Vagina (tissue), 2 donors: Measurements from ENCODE around the gene PRLH.

ENCODE experiments used
- POLR2AphosphoS5 ChIP-seq, 2 donors: sonication (generic); formaldehyde crosslinking; IDR thresholded peaks; one replicate each; pipeline ENCODE4 v1.9.0; 2017; ENCODE audit warnings: antibody characterized with exemption in 2 of 2, mild to moderate bottlenecking in 2 of 2, low read depth in 1 of 2; ENCODE audit not compliant: insufficient read depth in 1 of 2
- TF ChIP-seq, protein P1 (sequence below), 3 experiments: fragments of 450-650 bp in 2 of 3; fragments of 200-600 bp in 1 of 3; sonication (generic) in 1 of 3; IDR thresholded peaks; one replicate each; pipeline ENCODE4 v1.5.1; 2017 to 2019; ENCODE audit warnings: antibody characterized with exemption in 3 of 3, mild to moderate bottlenecking in 2 of 3, moderate library complexity in 2 of 3

DNA sequence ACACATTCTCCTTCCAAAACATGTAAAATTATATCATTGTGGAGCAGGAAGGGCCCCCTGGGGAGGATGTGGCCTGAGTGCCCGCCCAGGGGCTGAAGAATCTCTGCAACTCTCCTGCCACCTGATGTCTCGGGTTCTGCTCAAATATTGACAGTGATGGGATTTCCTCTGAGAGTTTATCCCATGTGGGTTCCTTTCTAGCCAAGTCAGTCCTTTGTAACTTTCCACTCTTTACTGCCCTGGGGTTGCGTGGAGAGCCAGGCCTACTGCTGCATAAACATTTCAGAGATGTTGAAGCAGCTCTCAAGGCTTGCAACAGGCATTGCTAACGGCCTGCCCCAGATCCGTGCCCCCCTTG, 28.1 kb downstream of the PRLH start:
- no peak for TF ChIP-seq POLR2AphosphoS5 (IDR thresholded peaks at IDR 0.05; ENCODE audit: insufficient read depth in 1 of 2, low read depth in 1 of 2)
- TF ChIP-seq, protein P1, sequence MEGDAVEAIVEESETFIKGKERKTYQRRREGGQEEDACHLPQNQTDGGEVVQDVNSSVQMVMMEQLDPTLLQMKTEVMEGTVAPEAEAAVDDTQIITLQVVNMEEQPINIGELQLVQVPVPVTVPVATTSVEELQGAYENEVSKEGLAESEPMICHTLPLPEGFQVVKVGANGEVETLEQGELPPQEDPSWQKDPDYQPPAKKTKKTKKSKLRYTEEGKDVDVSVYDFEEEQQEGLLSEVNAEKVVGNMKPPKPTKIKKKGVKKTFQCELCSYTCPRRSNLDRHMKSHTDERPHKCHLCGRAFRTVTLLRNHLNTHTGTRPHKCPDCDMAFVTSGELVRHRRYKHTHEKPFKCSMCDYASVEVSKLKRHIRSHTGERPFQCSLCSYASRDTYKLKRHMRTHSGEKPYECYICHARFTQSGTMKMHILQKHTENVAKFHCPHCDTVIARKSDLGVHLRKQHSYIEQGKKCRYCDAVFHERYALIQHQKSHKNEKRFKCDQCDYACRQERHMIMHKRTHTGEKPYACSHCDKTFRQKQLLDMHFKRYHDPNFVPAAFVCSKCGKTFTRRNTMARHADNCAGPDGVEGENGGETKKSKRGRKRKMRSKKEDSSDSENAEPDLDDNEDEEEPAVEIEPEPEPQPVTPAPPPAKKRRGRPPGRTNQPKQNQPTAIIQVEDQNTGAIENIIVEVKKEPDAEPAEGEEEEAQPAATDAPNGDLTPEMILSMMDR (IDR thresholded peaks at IDR 0.05), result no peak
